Measurements from ENCODE around the gene BCL2L1.
"Not testable (repeated sequence)": the region's sequence is repeated elsewhere in the genome, so short reads cannot be mapped to it uniquely, and the experiment has no call there.

The BCL2L1 gene

GRCh38 chr20:31673943-31674463, 48.7 kb downstream of the BCL2L1 start:
- no peak for DNase-seq

DNA sequence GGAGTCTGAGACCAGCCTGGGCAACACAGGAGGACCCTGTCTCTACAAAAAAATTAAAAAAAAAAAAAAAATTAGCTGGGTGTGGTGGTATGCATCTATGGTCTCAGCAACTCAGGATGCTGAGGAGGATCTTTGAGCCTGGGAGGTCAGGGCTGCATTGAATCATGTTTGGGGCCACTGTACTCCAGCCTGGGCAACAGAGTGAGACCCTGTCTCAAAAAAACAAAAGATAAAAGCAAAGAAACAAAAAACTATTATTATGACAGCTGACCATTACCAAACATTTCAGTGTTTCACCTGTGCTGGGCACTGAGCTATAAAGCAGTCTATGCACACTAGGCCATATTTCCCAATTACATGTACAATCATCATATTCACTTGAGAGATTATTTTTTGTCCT, 49.2 kb downstream of the BCL2L1 start:
- no peak for DNase-seq

DNA sequence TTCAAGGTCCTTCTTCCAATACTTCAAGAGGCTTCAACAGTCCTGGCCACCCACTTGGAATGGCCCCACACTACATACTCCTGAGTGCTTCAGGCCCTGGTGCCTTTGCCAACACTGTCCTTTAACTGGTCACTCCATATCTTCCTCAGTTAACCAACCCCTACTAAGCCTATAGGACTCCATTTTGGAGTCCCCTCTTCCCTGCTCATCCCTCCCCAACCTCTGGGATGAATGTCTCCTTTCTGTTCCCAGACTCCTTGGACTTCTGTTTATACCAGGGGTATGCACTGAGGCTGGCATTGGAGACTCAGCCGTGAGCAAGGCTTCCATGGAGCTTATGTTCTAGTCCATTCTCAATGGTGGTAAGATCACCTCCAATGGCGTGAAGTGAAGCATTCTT, 51.3 kb downstream of the BCL2L1 start:
- no peak for DNase-seq

- DNase-seq: no peak
Measured at GRCh38 chr20:31670371-31671228, 52.1 kb downstream of the BCL2L1 start.

- DNase-seq: no peak
Measured at GRCh38 chr20:31669876-31670275, 52.8 kb downstream of the BCL2L1 start.

- not testable (repeated sequence) for DNase-seq
Measured at GRCh38 chr20:31668944-31669343, 53.7 kb downstream of the BCL2L1 start.

GRCh38 chr20:31667315-31668285, 55.1 kb downstream of the BCL2L1 start:
- DNase-seq: no peak

GRCh38 chr20:31666258-31667042, 56.2 kb downstream of the BCL2L1 start:
- DNase-seq: no peak

DNA sequence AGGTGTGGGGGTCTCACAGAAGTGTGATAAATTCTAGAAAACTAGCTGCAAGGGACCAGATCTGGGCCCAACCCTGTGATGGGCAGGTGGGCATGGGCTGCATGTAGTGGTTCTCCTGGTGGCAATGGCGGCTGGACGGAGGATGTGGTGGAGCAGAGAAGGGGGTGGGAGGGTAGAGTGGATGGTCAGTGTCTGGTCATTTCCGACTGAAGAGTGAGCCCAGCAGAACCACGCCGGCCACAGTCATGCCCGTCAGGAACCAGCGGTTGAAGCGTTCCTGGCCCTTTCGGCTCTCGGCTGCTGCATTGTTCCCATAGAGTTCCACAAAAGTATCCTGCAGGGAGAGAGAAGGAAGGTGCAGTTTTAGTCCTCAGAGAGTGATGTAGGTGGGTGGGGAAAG, 56.9 kb downstream of the BCL2L1 start:
- no peak for DNase-seq

DNA sequence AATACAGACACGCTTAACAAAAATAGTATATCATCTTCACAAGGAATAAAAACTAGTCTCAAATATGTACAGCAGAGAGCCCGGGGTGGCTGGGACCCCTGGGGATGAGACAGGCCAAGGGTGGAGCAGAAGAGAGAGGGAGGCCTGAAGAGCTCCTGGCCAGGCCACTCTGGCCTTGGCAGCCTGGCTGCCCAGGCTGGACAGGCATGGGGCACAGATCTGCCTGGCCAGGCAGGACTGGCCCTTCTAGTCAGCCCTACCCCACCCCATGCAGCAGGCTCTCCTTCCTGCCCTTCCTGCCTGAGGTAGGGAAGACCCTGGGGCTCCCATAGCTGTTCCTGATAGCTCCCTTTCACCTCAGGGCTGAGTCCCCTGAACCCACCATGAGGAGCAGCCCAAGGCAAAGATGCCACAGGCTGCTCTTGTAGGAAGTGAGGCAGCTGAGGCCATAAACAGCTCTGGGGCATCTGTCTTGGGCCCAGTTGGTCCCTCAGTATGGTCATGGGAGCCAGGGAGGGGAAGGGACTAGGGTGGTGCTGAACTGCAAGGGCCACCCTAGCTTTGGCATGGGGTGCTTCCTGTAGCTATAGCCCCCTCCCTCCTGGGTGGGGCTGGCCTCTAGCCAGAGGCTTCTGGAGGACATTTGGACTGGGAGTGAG, 57.8 kb downstream of the BCL2L1 start:
- DNase-seq: no peak

DNA sequence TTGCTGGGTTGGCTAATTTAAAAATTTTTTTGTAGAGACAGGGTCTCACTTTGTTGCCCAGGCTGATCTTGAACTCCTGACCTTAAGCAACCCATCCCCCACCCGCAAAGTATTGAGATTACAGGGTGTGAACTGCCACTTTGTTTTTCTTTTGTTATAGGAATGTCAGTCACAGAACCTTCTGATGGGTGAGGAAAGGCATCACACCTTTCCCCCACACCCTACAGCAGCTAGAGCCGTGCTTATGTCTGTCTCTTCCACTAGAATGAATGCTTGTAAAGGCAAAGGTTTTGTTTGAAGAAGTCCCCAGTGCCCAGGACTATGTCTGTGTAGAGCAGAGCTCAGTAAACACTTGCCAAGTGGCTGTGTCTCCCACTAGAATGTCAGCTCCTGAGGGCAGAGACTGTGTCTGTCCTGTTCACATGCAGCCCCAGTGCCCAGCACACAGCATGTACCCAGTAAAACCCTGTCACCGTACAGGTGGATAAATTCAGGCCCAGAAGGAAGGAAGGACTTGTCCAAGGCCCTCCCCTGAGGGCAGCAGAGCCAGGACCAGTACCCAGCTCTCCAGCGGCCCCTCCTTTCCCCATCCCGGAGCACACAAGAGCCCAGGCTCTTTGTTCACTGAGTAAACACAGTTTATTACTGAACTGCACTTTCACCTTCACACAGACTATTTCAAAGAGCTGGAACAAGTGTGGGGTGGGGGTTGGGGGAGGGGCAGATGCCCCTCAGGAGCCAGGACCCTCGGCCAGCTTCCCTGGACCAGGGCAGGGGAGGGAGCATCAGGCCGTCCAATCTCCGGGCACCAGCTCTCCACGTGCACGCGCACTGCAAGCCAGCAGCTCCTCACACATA, 58.6 kb downstream of the BCL2L1 start:
- DNase-seq: no peak

DNA sequence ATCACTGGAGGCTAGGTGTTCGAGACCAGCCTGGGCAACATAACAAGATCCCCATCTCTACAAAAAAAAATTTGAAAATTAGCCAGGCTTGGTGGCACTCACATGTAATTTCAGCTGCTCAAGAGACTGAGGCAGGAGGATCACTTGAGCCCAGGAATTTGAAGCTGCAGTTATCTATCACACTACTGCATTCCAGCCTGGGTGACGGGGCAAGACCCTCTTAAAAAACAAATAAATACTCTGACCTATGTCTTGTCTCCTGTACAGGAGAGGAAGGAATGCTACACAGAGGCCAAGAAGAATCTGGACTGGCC, 59.2 kb downstream of the BCL2L1 start:
- no peak for DNase-seq

- DNase-seq: no peak
Measured at GRCh38 chr20:31662372-31662854, 60.3 kb downstream of the BCL2L1 start.

DNA sequence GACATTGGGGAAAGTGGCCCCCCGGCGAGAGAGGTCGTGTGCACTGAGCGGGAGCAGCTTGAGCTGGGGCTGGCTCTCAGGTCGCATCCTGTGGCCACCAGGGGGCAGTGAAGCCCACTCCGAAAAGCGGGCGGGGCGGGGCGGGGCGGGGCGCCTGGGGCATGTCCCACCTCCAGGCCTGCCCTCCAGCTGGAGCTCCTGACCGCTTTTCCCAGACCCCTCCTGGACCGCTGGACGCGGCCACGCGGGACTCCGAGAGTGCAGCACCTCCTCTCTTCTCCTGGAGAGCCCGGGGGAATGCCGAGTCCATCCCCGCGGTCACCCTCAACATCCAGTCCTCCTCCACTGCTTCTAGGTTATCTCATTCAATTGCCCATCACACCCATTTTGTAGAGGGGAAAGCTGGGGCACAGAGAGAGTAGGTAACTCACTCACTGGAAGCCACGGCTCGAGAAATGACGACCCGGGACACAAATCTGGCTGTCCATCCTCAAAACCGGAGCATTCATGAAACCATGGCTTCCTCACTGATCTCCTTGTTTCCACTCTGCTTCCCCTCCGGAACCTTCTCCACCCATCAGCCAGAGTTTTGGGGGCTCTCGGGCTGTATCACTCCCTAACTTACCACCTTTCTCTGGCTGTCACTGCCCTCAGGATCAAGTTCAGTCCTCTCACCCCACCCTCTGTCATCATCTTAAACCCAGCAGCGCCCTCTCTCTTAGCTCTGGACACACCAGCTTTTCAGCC, 60.9 kb downstream of the BCL2L1 start:
- peak; percentile 81 for DNase-seq

GRCh38 chr20:31654534-31654933, 68.1 kb downstream of the BCL2L1 start:
- DNase-seq: no peak

- no peak for DNase-seq
Measured at GRCh38 chr20:31653561-31653960, 69.1 kb downstream of the BCL2L1 start.

- DNase-seq: no peak
Measured at GRCh38 chr20:31652917-31653396, 69.7 kb downstream of the BCL2L1 start.

- DNase-seq: not testable (repeated sequence)
Measured at GRCh38 chr20:31648104-31648503, 74.6 kb downstream of the BCL2L1 start.

DNA sequence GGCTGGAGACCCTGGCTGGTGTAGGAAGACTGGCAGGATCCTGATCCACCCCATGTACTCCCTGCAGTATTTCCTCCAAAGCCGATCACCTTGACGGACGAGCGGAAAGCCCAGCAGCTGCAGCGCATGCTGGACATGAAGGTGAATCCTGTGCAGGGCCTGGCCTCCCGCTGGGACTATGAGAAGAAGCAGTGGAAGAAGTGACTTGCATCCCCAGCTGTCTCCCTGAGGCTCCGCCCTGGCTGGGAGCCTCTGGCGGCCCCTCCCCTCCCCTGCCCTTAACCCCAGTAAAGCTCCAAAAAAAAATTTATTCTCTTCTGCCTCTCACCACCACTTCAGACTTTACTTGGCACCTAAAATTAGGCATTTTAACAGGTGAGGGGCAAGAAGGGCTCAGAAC, 78.0 kb downstream of the BCL2L1 start:
- DNase-seq: no peak

- no peak for DNase-seq
Measured at GRCh38 chr20:31643522-31643921, 79.1 kb downstream of the BCL2L1 start.

All from activated CD4-positive, alpha-beta T cell treated with anti-CD3 and anti-CD28 coated beads for 4 hours (primary cell).